Measurements from ENCODE around the gene CCNL2.

DNA sequence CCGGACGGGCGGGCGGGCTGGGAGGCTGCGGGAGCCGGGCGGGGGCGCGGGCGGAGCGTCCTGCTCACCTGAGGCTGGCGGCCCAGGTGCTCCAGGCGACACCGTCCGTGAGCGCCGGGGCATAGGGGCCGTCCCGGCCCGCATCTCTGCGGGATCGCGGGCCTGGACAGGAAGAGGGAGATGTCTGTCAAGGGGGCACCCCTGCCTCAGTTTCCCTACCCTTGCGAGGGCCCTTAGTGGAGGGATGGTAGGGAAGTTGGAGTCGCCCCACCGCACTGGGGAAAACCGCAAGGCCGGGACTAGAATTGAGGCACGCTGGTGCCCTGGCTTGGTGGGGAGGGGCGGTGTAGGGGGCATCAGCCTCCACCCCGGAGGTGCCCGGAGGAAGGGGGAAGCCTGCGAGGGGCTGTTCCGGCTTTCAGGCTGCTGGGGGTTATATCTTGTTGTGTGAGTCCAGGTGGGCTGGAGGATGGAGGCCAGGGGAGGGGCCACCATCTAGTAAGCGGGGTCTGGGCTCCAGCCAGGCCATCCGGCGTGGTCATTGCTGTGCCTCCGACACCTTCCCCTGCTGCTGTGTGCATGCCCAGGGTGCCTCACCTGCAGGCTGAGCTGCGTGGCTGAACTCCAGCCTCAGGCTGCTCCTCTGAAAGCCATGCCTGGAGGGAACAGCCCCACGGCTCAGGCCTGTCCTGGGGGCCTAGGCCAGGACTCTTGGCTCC, 36.9 kb upstream of the CCNL2 start:
- TF ChIP-seq CTCF (IDR thresholded peaks at IDR 0.05) = no peak
- no peak for TF ChIP-seq POLR2A (IDR thresholded peaks at IDR 0.05)
